K562 (cell line): ENCODE results near the gene SLC7A5. TPM values are rescaled to one million over a fixed set of nuclear protein-coding genes. Genes with fewer than 3 reads are reported as not detected.

Experiments
- ATAC-seq: fragments of 200-7000 bp; cut with Tn5 transposase; 3 replicates; pipeline ENCODE4 v1.9.1; 2020; ENCODE audit warnings: moderate library complexity
- BruUV-seq: library from RNA; stranded (reverse); fragments of 400-500 nt; replicated peaks from 2 replicates; lab custom pipeline; 2021; lab: Mats Ljungman, UMichigan
- CTCF ChIA-PET: fragments of 300-600 bp; formaldehyde crosslinking; extraction: SDS; loops from one replicate; lab custom pipeline; 2021; ENCODE audit warnings: low intra/inter-chr PET ratio; lab: Yijun Ruan, JAX
- POLR2A ChIA-PET: fragments of 300-600, 350-650 bp; sonication (Branson Sonifier 250); formaldehyde crosslinking; extraction: SDS; loops from one replicate; lab custom pipeline; 2021; ENCODE audit warnings: antibody characterized with exemption, inconsistent platforms; lab: Yijun Ruan, JAX
- DNase-seq, 4 experiments: peaks; one replicate each; pipeline versions ENCODE4 v3.0.0 to v3.0.0-alpha.2; 2011 to 2018; ENCODE audit warnings: low spot score in 3 of 4, mixed read lengths in 3 of 4; ENCODE audit errors: extremely low read depth in 1 of 4
- FAIRE-seq: peaks from 2 replicates; lab custom pipeline; 2011; peaks lifted over from hg19 to GRCh38; lab: Jason Lieb, UNC
- H2AFZ ChIP-seq: 2 replicates; pipeline ENCODE4 v1.6.0; 2011; ENCODE audit warnings: low read depth, low read length, control low read depth, inconsistent platforms
- H3K27ac ChIP-seq: fragments of 200-600 bp; 3 replicates; pipeline ENCODE4 v1.8.0; 2011; ENCODE audit warnings: low read depth, mild to moderate bottlenecking, control low read depth, inconsistent platforms, low read length, moderate library complexity, mixed read lengths; ENCODE audit errors: extremely low read depth
- H3K27me3 ChIP-seq, 2 experiments: fragments of 300-600 bp in 1 of 2; 2 replicates in 1 of 2; 3 replicates in 1 of 2; pipeline versions ENCODE4 v1.6.0 to v1.8.0; 2011; ENCODE audit warnings: inconsistent platforms in 2 of 2, low read length in 2 of 2, mild to moderate bottlenecking in 1 of 2, mixed read lengths in 1 of 2, moderate library complexity in 1 of 2; ENCODE audit not compliant: control insufficient read depth in 2 of 2, insufficient read depth in 2 of 2
- H3K36me3 ChIP-seq: fragments of 300-600 bp; 3 replicates; pipeline ENCODE4 v1.8.0; 2011; ENCODE audit warnings: mild to moderate bottlenecking, low read length, inconsistent platforms; ENCODE audit not compliant: control insufficient read depth, insufficient read depth
- H3K4me1 ChIP-seq, 2 experiments: fragments of 200-600 bp in 1 of 2; replicated peaks in 1 of 2; 2 replicates in 1 of 2; 3 replicates in 1 of 2; pipeline versions ENCODE4 v1.5.1 to v1.8.0; 2011; ENCODE audit warnings: inconsistent platforms in 2 of 2, low read length in 2 of 2, mild to moderate bottlenecking in 1 of 2, mixed read lengths in 1 of 2, moderate library complexity in 1 of 2; ENCODE audit not compliant: control insufficient read depth in 2 of 2, insufficient read depth in 2 of 2
- H3K4me2 ChIP-seq: 2 replicates; pipeline ENCODE4 v1.6.1; 2011; ENCODE audit warnings: low read length, control low read depth, inconsistent platforms, mixed read lengths; ENCODE audit not compliant: insufficient read depth
- H3K4me3 ChIP-seq: fragments of 200-600 bp; sonication (generic), shearing (Covaris generic); 2 replicates; pipeline ENCODE4 v1.5.1; 2016; ENCODE audit warnings: control low read depth, inconsistent platforms
- H3K79me2 ChIP-seq: fragments of 200-600 bp; 3 replicates; pipeline ENCODE4 v1.8.0; 2011; ENCODE audit warnings: low read length, inconsistent platforms; ENCODE audit not compliant: control insufficient read depth, insufficient read depth
- H3K9ac ChIP-seq, 2 experiments: 2 replicates each; pipeline versions ENCODE4 v1.6.0 to v1.6.1; 2011; ENCODE audit warnings: low read depth in 2 of 2, low read length in 2 of 2, control low read depth in 1 of 2, inconsistent platforms in 1 of 2, mild to moderate bottlenecking in 1 of 2, mixed read lengths in 1 of 2; ENCODE audit not compliant: insufficient read depth in 1 of 2
- H3K9me1 ChIP-seq: one replicate; pipeline ENCODE4 v1.6.0; 2011; ENCODE audit warnings: inconsistent platforms, mild to moderate bottlenecking, low read length, moderate library complexity; ENCODE audit not compliant: control insufficient read depth, insufficient read depth
- H3K9me3 ChIP-seq: replicated peaks from 2 replicates; pipeline ENCODE4 v1.5.1; 2011; ENCODE audit warnings: low read depth, low read length, inconsistent platforms; ENCODE audit not compliant: control insufficient read depth, insufficient read depth
- H4K20me1 ChIP-seq: replicated peaks from 2 replicates; pipeline ENCODE4 v1.6.1; 2011; ENCODE audit warnings: low read length, inconsistent platforms, mixed read lengths; ENCODE audit not compliant: control insufficient read depth, insufficient read depth
- CHAMP1 ChIP-seq: fragments of 450-650 bp; IDR thresholded peaks from 2 replicates; pipeline ENCODE4 v1.6.1; 2016; ENCODE audit warnings: mild to moderate bottlenecking
- ZNF140 ChIP-seq: fragments of 250-450 bp; sonication (Bioruptor Pico); IDR thresholded peaks from 2 replicates; pipeline ENCODE4 v1.8.0; 2021; ENCODE audit warnings: moderate library complexity, mild to moderate bottlenecking, inconsistent platforms
- ZNF41 ChIP-seq: fragments of 250-450 bp; sonication (Bioruptor Pico); conservative IDR thresholded peaks from 2 replicates; pipeline ENCODE4 v1.4.0; 2020; ENCODE audit warnings: mild to moderate bottlenecking
- WGBS: fragments of 100-300 bp; shearing (Covaris generic); methylation state at CpG from one replicate; pipeline ENCODE4 v1.1.6; 2016; ENCODE audit warnings: low coverage, mixed read lengths; ENCODE audit not compliant: insufficient coverage; ENCODE audit errors: missing lambda C conversion rate; 5-methylcytosine and 5-hydroxymethylcytosine counted together
- in situ Hi-C: fragments of 300-500 bp; cut with MboI; formaldehyde crosslinking; loops from 4 replicates; pipeline ENCODE4 v1.15.0; 2018; ENCODE audit warnings: inconsistent platforms, mixed read lengths
- intact Hi-C: fragments of 100-400 bp; cut with micrococcal nuclease; formaldehyde crosslinking; loops from 2 replicates; pipeline ENCODE4 v1.14.2; 2022
- polyA plus RNA-seq, 8 experiments: library from polyadenylated mRNA; depleted of rRNA in 4 of 8; stranded (reverse) in 5 of 8; unstranded in 3 of 8; fragments of >200 nt; fragmentation: Nextera tagmentation in 2 of 8; fragmentation: Illumina TruSeq in 1 of 8; extraction: Ambion mirVana in 2 of 8; extraction: Trizol in 1 of 8; gene quantifications; 2 replicates each; pipeline versions ENCODE4 v1.2.1 to v1.2.3, GENCODE V29; 2011 to 2014; ENCODE audit warnings: inconsistent platforms in 1 of 8, missing spikeins in 1 of 8
- total RNA-seq, 7 experiments: library from RNA; depleted of rRNA in 6 of 7; stranded (reverse); fragments of >200 nt in 6 of 7; fragmentation: Illumina TruSeq in 2 of 7; extraction: Trizol in 2 of 7; gene quantifications; 2 replicates each; pipeline versions ENCODE4 v1.2.1 to v1.2.3, GENCODE V29; 2011 to 2021; ENCODE audit warnings: low replicate concordance in 1 of 7

The SLC7A5 gene
- total and polyA plus RNA-seq, 9 of the 15 experiments (the other 6 are each of a cell fraction or from before 2014, with no cell fraction given): 1.9 to 220 (median 18.6) TPM

GRCh38 chr16:87823181-87823929 lies 46.0 kb downstream of the SLC7A5 start:
- FAIRE-seq: no peak
- BruUV-seq: no TSS peak
- intact Hi-C loops: no loop called here
- in situ Hi-C loops: no loop called here
- Histone ChIP-seq H3K4me2 (no peak overlapping the region), H3K27me3 (peaks cover 22 to 63% of the 10 kb centered on the region in 2 experiments; a peak in 4 of 5 replicates), H2AFZ (no peak overlapping the region), H3K9ac (peak overlapping the region in 1 of 2 experiments; percentile 17; a peak in 1 of 4 replicates), H3K27ac (no peak overlapping the region), H3K36me3 (no peaks in the 10 kb centered on the region)
- no peak for TF ChIP-seq ZNF140 (CRISPR knock-in tag)
- TF ChIP-seq CHAMP1: no peak
- TF ChIP-seq ZNF41: no peak
- TF ChIP-seq, all 486 proteins: peak for 0
- CTCF ChIA-PET: no interaction called here
- peaks cover 4% of the 10 kb centered on the region for H3K9me1 ChIP-seq
- peaks cover 0 to 24% of the 10 kb centered on the region in 2 experiments; a peak in 2 of 5 replicates for H3K4me1 ChIP-seq
- peaks cover 4% of the 10 kb centered on the region for H4K20me1 ChIP-seq
- no peak overlapping the region for H3K4me3 ChIP-seq
- no peak for DNase-seq
- H3K9me3 ChIP-seq: no peaks in the 10 kb centered on the region
- ATAC-seq: no peak
- POLR2A ChIA-PET: interaction anchor here (0.9 kb wide), 1 partner anchor 12 kb away, joined by 3 read pairs; no protein-coding TSS in a partner anchor
- 28% methylated on average over 23 of the region's 24 CpGs for WGBS
- H3K79me2 ChIP-seq: no peaks in the 10 kb centered on the region
